ENCODE results near the gene RNF144B.

DNA sequence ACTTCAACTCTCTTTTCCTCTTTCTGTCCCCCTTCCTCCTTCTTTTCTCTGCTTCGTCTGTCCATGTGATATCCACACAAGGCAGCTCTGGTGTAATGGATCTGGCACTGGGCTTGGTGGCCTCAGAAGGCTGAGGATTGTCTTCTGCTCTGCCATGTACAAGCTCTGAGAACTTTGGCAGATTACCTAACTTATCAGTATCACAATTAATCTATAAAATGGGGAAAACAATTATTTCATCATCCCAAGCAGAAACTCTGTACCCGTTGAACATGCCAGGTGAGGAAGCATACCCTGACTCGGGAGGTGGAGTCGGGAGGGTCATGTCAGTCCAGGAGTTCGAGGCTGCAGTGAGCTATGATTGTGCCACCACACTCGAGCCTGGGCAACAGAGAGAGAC is 10.6 kb downstream of the RNF144B start:
- TF ChIP-seq CTCF (IDR thresholded peaks at IDR 0.05) (no peak), POLR2A (IDR thresholded peaks at IDR 0.05) (no peak)

All from thyroid gland (tissue), 4 donors.